Non-pigmented ciliary epithelial cell (primary cell): ENCODE measurements around the gene HTR3B.
"Not testable (repeated sequence)": the region's sequence is repeated elsewhere in the genome, so short reads cannot be mapped to it uniquely, and the experiment has no call there.

Experiments used
- DNase-seq: peaks from one replicate; pipeline ENCODE4 v3.0.0-alpha.2; 2010; ENCODE audit warnings: low read depth

HTR3B gene

GRCh38 chr11:113904379-113905101 lies at the start of gene HTR3B:
TSS of gene HTR3B (plus strand) at chr11:113904796. CDS start at chr11:113904934, 138 bp downstream.
- DNase-seq: no peak

- DNase-seq: no peak
These were observed 48.8 kb upstream of the HTR3B start for GRCh38 chr11:113855803-113856202.

- no peak for DNase-seq
These were observed 47.4 kb upstream of the HTR3B start for GRCh38 chr11:113856966-113857759.

- no peak for DNase-seq
These were observed 44.9 kb upstream of the HTR3B start for GRCh38 chr11:113859665-113860064.

- peak; percentile 59 for DNase-seq
These were observed 42.2 kb upstream of the HTR3B start for GRCh38 chr11:113862435-113862834.

- DNase-seq: no peak
These were observed 40.2 kb upstream of the HTR3B start for GRCh38 chr11:113864410-113864809.

- no peak for DNase-seq
These were observed 38.7 kb upstream of the HTR3B start for GRCh38 chr11:113865873-113866272.

- DNase-seq: no peak
These were observed 36.6 kb upstream of the HTR3B start for GRCh38 chr11:113867843-113868503.

GRCh38 chr11:113871336-113871735 lies 33.3 kb upstream of the HTR3B start:
- DNase-seq: no peak

- DNase-seq: no peak
These were observed 31.4 kb upstream of the HTR3B start for GRCh38 chr11:113873236-113873626.

GRCh38 chr11:113874096-113874495 lies 30.5 kb upstream of the HTR3B start:
- no peak for DNase-seq

GRCh38 chr11:113874581-113875233 lies 29.9 kb upstream of the HTR3B start:
- DNase-seq: no peak

- DNase-seq: peak; percentile 79
These were observed 29.1 kb upstream of the HTR3B start, which contains the start of gene USP28 for GRCh38 chr11:113875234-113876073. TSS of gene USP28 (minus strand) at chr11:113875572. CDS start at chr11:113875501, 71 bp downstream.

GRCh38 chr11:113876074-113876797 lies 28.4 kb upstream of the HTR3B start:
- DNase-seq: no peak

- DNase-seq: no peak
These were observed 27.6 kb upstream of the HTR3B start for GRCh38 chr11:113876798-113877669.

- no peak for DNase-seq
These were observed 26.9 kb upstream of the HTR3B start for GRCh38 chr11:113877670-113878055.

GRCh38 chr11:113879446-113879845 lies 25.1 kb upstream of the HTR3B start:
- not testable (repeated sequence) for DNase-seq

GRCh38 chr11:113880971-113881370 lies 23.6 kb upstream of the HTR3B start:
- no peak for DNase-seq

GRCh38 chr11:113881856-113882255 lies 22.7 kb upstream of the HTR3B start:
- DNase-seq: no peak
